AG04449 (cell line): Measurements from ENCODE around the gene DCST1.

ENCODE experiments used
- CTCF ChIA-PET: fragments of 350-600 bp; formaldehyde crosslinking; extraction: SDS; loops from one replicate; lab custom pipeline; 2021; ENCODE audit warnings: antibody characterized with exemption; lab: Yijun Ruan, JAX
- POLR2A ChIA-PET: fragments of 400-600, 350-600 bp; formaldehyde crosslinking; extraction: SDS; loops from one replicate; lab custom pipeline; 2020; ENCODE audit warnings: antibody characterized with exemption, inconsistent platforms; lab: Yijun Ruan, JAX
- DNase-seq: peaks from one replicate; pipeline ENCODE4 v3.0.0-alpha.2; 2010; ENCODE audit warnings: low read depth, low spot score
- H3K4me3 ChIP-seq: 2 replicates; pipeline ENCODE4 v1.5.1; 2011; ENCODE audit warnings: low read depth, mild to moderate bottlenecking, control low read depth, low read length
- CTCF ChIP-seq: IDR thresholded peaks from one replicate; pipeline ENCODE4 v1.5.1; 2011; ENCODE audit warnings: mild to moderate bottlenecking, moderate library complexity, low read length, control low read depth, inconsistent platforms; ENCODE audit not compliant: insufficient read depth; ENCODE audit errors: missing control alignments

Gene DCST1

GRCh38 chr1:155032886-155033285 is 738 bp upstream of the DCST1 start:
- no peak for TF ChIP-seq CTCF
- ChIA-PET CTCF (interaction anchor here (1.0 to 9.3 kb wide), 6 partner anchors 12 to 29 kb away, joined by 3 to 85 read pairs (median 4); no protein-coding TSS in a partner anchor), POLR2A (no interaction called here)
- no peak overlapping the region for H3K4me3 ChIP-seq
- DNase-seq: no peak

- no peak overlapping the region for H3K4me3 ChIP-seq
- CTCF ChIA-PET: interaction anchor here (0.9 to 9.3 kb wide), 6 partner anchors 10 to 90 kb away, joined by 3 to 85 read pairs (median 4); partner anchors contain the start of gene ADAM15
- DNase-seq: no peak
- TF ChIP-seq CTCF: no peak
- POLR2A ChIA-PET: no interaction called here
Observed at GRCh38 chr1:155034318-155035208, 939 bp downstream of the DCST1 start.

DNA sequence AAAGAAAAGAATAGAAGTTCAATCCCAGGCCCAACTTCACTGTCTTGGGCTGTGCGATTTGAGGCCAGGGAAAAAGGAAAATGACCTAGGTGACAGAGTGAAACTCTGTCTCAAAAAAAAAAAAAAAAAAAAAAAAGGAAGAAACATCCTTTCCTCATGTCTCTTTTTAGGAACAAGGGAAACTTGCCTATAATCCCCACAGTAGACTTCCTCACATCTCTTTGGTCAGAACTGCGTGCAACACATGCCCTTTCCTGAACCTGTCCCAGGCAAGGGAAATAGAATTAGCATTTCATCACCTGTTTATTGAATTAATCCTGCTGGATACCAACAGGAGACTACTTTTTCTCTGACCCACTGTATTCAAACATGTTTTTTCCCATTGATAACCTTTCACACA is 2.3 kb downstream of the DCST1 start:
- TF ChIP-seq CTCF: no peak
- ChIA-PET POLR2A (no interaction called here), CTCF (interaction anchor here (1.7 to 20.6 kb wide), 3 partner anchors 9 to 24 kb away, joined by 7 to 433 read pairs (median 85); partner anchors contain the start of gene EFNA4)

DNA sequence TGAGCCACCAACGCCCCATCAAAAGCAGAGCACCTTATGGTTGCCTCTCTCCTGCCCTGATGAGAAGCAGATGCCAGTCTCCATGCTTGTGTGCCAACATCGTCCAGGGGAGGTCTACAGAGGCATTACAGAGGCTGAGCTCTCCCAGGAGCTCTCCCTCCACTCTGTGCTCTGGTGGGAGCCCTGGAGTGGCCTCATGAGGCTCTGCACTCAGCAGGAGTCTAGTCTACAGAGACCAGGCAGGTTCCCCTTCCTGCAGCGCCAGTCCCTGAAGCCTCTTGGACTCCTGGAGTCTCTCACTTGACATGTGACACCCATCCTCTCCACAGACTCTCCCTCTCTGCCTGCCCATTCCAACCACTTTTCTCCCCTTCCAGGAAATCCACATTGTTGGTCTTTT is 3.4 kb downstream of the DCST1 start:
- no peak for TF ChIP-seq CTCF
- ChIA-PET CTCF (interaction anchor here (9.3 to 20.6 kb wide), 3 partner anchors 8 to 23 kb away, joined by 85 to 433 read pairs (median 176); partner anchors contain the start of gene EFNA4), POLR2A (no interaction called here)
- DNase-seq: no peak
- H3K4me3 ChIP-seq: no peak overlapping the region

More for the DNA sequence above, 2.3 kb downstream of the DCST1 start:
- DNase-seq: no peak
- no peak overlapping the region for H3K4me3 ChIP-seq

DNA sequence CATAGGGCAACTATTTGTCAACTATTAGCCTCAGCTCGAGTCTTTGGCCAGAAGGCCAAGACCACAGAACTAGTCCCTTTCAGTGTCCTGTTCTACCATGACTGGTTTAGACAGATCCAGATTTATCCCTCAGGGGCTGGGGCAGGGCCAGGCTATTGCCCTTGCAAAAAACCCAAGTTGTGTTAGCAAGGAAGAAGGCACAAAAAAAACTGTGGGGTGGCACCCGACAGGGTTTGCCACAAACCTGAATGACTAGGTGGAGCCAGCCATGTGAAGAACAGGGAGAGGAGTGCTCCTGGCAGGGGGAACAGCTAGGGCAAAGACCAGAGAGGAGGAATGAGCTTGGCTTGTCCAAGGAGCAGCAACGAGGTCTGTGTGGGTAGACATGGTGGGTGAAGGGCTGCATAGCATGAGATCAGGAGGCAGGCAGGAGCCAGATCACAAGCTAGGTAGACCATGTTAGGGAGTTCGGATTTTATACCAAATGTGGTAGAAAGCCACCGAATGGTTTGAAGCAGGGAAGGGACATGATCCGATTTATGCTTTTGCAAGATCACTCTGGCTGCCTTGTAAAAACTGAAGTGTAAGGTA is 4.3 kb downstream of the DCST1 start:
- POLR2A ChIA-PET: no interaction called here

More for the DNA sequence above, 4.3 kb downstream of the DCST1 start:
- H3K4me3 ChIP-seq: no peak overlapping the region
- CTCF ChIA-PET: interaction anchor here (1.7 to 20.6 kb wide), 6 partner anchors 7 to 47 kb away, joined by 5 to 433 read pairs (median 67); partner anchors contain the start of genes ADAM15 and EFNA4
- TF ChIP-seq CTCF: no peak
- DNase-seq: no peak
